Measurements from ENCODE around the gene CACNA2D1. TPM values are rescaled to one million over a fixed set of nuclear protein-coding genes. Genes with fewer than 3 reads are reported as not detected.
A peak's percentile ranks its signal among the peaks of the same experiment; 100 is the strongest.

CACNA2D1 gene
- total RNA-seq, 4 donors from 2014 or later, result 34.4 to 128 (median 67.9) TPM

DNA sequence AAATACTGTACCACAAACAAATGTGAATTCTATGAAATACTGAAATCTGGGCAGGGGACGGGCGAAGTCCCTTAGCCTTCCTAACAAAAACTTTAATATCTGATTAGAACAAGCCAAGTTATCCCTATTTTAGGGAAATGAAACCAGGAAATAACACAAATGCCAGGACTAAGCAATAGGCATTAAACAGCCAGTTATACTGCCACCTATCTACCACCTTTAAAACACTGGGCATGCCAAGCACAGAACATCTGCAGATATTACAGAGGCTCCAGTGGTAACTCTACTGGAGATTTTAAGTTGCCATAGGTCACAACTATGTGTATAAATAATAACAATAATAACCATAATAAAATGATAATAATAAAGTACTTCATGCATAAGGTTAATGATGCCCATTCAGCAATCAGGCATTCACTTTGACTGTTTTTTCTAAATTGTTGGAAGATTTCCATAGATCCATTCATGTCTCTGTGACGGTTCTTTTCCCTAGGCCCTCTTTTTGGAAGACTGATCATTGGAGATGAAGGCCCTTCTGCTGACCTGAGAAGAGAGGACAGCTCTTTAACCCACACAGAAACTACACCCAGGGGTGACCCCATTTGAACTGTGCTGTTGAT lies 195.7 kb downstream of the CACNA2D1 start:
- H3K27ac ChIP-seq, result no peak overlapping the region
- DNase-seq, result no peak
- TF ChIP-seq, protein P1, sequence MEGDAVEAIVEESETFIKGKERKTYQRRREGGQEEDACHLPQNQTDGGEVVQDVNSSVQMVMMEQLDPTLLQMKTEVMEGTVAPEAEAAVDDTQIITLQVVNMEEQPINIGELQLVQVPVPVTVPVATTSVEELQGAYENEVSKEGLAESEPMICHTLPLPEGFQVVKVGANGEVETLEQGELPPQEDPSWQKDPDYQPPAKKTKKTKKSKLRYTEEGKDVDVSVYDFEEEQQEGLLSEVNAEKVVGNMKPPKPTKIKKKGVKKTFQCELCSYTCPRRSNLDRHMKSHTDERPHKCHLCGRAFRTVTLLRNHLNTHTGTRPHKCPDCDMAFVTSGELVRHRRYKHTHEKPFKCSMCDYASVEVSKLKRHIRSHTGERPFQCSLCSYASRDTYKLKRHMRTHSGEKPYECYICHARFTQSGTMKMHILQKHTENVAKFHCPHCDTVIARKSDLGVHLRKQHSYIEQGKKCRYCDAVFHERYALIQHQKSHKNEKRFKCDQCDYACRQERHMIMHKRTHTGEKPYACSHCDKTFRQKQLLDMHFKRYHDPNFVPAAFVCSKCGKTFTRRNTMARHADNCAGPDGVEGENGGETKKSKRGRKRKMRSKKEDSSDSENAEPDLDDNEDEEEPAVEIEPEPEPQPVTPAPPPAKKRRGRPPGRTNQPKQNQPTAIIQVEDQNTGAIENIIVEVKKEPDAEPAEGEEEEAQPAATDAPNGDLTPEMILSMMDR (IDR thresholded peaks at IDR 0.05), result peak in 5 of 6 experiments; percentile 19 to 61 (median 35)
- TF ChIP-seq POLR2A (IDR thresholded peaks at IDR 0.05), result no peak
- H3K27me3 ChIP-seq, result no peaks in the 10 kb centered on the region
- H3K9me3 ChIP-seq, result no peaks in the 10 kb centered on the region
- H3K36me3 ChIP-seq, result no peaks in the 10 kb centered on the region
- no peak overlapping the region for H3K4me3 ChIP-seq (replicated peaks in 1 of 3)
- peaks cover 14 to 19% of the 10 kb centered on the region in 2 donors for H3K4me1 ChIP-seq
- 63 to 66% methylated on average over 3 of the region's 3 CpGs for WGBS, 2 donors
- intact Hi-C loops (cut with DNase I), result no loop called here

DNA sequence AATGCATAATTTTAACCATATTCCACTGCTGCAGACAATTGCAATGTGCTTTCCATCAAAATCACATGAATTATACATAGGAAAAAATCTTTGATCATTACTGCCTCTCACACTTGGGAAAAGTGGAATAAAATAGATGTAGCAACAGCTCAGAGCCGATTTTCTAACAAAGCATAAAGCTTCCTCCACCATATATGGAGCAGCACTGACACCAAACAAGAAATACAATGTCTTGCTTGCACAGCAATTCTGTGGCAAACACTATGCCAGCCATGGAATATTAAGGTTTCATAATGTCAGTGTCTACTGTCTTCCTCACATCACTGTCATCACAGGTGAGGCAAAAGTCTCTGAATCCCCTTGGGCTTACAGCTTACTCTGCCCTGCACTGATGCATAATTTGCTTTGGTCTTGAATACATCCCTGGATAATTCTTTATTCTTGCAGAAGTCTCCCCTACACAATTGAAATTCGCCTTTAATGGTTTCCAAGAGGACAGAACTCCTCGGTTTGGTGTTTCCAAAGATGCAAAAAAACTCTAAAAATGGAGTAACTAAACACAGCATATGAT lies 198.5 kb downstream of the CACNA2D1 start:
- Histone ChIP-seq H3K9me3 (no peaks in the 10 kb centered on the region), H3K36me3 (no peaks in the 10 kb centered on the region), H3K4me1 (peaks cover 14 to 19% of the 10 kb centered on the region in 2 donors), H3K27me3 (no peaks in the 10 kb centered on the region), H3K4me3 (replicated peaks in 1 of 3) (no peak overlapping the region), H3K27ac (no peak overlapping the region)
- intact Hi-C loops (cut with DNase I), result no loop called here
- no peak for DNase-seq
- 85 to 87% methylated on average over 3 of the region's 3 CpGs for WGBS, 2 donors
- TF ChIP-seq, protein P1 (IDR thresholded peaks at IDR 0.05), result no peak
- no peak for TF ChIP-seq POLR2A (IDR thresholded peaks at IDR 0.05)

DNA sequence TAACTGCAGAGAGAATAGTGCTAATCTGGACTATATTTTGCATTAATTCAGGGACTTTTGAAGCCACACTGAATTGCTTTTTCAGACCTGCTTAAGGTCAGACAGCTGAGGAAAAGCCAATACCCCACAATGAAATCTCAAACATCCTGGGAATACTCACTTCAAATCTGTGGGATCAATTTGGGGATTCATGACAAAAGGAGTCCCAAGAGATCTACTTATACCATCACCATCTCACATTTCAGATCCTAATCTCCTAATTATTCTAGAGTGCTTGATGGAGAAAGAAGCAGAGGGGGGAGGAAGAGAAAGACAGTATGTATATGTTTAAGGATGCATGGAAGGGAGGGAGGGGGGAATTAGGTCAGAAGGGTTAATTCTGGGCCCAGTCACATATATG lies 202.2 kb downstream of the CACNA2D1 start:
- Histone ChIP-seq H3K9me3 (no peaks in the 10 kb centered on the region), H3K36me3 (no peaks in the 10 kb centered on the region), H3K27me3 (no peaks in the 10 kb centered on the region), H3K27ac (no peak overlapping the region), H3K4me1 (no peaks in the 10 kb centered on the region), H3K4me3 (replicated peaks in 1 of 3) (no peak overlapping the region)
- TF ChIP-seq POLR2A (IDR thresholded peaks at IDR 0.05), result no peak
- TF ChIP-seq, protein P1 (IDR thresholded peaks at IDR 0.05), result no peak
- intact Hi-C loops (cut with DNase I), result no loop called here
- DNase-seq, result no peak

DNA sequence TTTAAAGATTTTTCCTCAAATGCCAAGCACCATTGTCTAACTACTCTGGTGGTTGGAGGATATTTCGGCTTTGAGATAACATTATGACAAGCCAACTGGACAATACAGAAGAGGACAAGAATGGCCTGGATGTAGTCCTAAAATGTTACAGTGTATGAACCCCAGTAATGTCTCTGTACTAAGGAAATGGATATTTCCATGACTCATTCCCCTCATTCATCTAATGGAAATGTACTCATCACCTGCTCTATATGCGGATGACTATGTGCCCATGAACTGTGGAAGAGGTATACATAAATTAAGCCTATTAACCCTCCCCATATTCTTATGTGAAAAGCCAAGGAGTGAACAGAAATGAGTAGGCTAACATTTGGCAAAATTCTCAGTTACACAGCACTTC lies 207.9 kb downstream of the CACNA2D1 start:
- WGBS, 2 donors, result 82 to 89% methylated on average over 2 of the region's 2 CpGs
- Histone ChIP-seq H3K4me3 (replicated peaks in 1 of 3) (no peak overlapping the region), H3K4me1 (no peaks in the 10 kb centered on the region), H3K27me3 (no peaks in the 10 kb centered on the region), H3K9me3 (no peaks in the 10 kb centered on the region), H3K27ac (no peak overlapping the region), H3K36me3 (no peaks in the 10 kb centered on the region)
- DNase-seq, result no peak
- intact Hi-C loops (cut with DNase I), result loop anchor here (10.0 kb wide), 1 partner anchor 239 kb away; no protein-coding TSS in a partner anchor
- no peak for TF ChIP-seq POLR2A (IDR thresholded peaks at IDR 0.05)
- TF ChIP-seq, protein P1 (IDR thresholded peaks at IDR 0.05), result no peak

DNA sequence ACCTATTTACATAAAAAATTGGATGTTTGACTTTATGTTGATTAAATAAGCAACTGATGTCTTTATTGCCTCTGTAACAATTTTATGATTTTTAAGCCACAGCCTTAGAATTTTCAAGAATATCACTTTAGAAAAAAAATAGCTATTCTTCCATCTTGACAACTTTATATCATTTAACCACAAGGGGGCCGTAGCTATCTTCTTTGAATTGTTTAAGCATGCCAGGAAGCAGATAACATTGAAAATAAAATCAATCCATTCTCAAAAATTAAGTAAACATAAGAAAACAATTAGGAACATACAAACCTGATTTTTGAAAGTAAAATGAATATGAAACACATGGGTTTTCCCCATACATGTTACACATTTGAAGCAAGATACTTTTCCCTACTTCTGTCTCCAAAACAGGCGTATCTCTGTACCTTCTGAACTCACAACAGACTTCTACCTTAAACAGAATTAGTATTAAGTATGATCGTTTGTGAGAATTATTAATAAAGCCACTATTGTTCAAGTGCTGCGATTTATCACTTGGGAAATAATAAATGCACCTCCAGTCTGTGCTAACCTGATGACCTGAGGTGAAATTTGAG lies 209.0 kb downstream of the CACNA2D1 start:
- no peaks in the 10 kb centered on the region for H3K36me3 ChIP-seq
- intact Hi-C loops (cut with DNase I), result loop anchor here (10.0 kb wide), 1 partner anchor 240 kb away; no protein-coding TSS in a partner anchor
- no peak overlapping the region for H3K4me3 ChIP-seq (replicated peaks in 1 of 3)
- TF ChIP-seq, protein P1 (IDR thresholded peaks at IDR 0.05), result peak in 5 of 6 experiments; percentile 31 to 71 (median 58)
- no peak for TF ChIP-seq POLR2A (IDR thresholded peaks at IDR 0.05)
- DNase-seq, result no peak
- H3K9me3 ChIP-seq, result no peaks in the 10 kb centered on the region
- no peaks in the 10 kb centered on the region for H3K4me1 ChIP-seq
- no peak overlapping the region for H3K27ac ChIP-seq
- WGBS, 2 donors, result 47 to 53% methylated on average over 4 of the region's 4 CpGs
- H3K27me3 ChIP-seq, result no peaks in the 10 kb centered on the region
